Kasumi-1 (cell line): ENCODE results near the gene MPG.

Experiments used
- DNase-seq, 2 experiments: peaks; one replicate each; lab custom pipeline; 2025; lab: John Stamatoyannopoulos, UW

The MPG gene

DNA sequence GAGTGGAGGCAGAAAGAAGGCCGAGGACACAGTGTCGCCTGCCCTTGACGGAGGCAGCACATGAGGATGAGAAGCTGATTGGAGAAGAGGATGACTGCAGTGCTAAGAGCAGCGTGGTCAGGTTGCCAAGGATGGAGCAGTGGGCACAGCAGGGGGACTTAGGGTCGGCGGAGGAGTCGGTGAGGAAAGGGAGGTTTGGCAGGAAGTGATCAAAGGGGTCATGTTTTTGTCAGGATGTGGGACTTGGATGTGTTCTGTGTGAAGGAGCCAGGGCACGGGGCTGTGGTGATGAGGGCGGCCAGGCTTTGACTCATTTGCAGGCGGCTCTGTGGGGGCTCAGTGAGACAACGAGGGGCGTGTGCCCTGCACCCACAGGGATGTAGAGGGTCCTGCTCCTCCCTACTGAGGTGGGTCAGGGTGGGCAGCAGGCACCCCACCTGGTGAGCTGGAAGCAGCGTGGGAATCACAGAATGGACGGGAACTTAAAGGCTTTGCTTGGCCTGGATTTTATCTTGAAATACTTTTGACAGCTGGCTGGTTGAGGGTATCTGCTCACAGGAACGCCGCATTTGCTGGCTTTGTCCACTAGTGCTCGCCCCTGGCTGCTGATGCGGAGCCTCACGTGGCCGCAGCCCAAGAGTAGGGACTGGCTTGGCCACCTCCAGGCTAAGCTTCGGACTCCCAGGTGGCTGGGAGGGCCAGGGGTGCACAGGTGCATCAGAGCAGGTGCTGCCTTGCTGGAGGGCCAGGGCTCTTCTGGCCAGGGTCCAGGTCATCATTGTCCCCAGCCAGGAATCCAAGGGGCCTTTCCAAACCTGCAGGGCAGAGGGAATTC lies 6.0 kb downstream of the MPG start:
- no peak for DNase-seq

DNA sequence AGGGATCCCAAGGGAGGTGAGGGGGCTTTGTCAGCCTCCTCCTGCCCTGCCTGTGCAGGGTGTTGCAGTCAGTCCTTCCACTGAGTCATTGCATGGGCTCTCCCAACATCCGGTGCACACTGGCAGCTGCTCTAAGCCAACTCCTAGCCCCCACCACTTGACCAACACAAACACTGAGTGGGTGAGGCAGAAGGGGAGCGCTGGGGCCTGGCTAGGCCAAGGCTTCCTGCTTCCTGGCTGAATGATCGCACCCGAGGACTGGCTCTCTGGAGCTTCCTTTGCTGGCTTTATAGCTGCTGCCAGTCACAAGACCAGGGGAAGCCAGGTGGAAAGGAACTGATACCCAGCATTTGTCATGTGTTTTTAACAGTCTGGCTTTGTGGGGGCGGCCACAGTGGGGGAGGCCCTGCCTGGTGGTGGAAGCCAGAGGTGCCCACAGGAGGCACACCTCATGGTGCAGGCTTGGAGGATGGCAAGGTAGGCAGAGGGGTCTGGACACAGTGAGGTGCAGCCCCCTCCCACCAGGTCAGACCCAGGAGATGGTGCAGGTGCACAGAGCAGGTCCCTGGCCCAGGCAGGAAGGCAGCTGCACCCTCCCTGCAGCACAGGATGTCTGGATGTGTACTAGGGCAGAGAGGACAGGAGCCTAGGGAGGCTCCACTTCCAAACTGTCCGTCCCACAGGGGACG lies 6.8 kb downstream of the MPG start:
- DNase-seq = peak; percentile 47 to 53

DNA sequence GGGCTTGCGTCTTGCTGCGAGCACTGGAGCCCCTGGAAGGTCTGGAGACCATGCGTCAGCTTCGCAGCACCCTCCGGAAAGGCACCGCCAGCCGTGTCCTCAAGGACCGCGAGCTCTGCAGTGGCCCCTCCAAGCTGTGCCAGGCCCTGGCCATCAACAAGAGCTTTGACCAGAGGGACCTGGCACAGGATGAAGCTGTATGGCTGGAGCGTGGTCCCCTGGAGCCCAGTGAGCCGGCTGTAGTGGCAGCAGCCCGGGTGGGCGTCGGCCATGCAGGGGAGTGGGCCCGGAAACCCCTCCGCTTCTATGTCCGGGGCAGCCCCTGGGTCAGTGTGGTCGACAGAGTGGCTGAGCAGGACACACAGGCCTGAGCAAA lies 7.4 kb downstream of the MPG start:
- no peak for DNase-seq

DNA sequence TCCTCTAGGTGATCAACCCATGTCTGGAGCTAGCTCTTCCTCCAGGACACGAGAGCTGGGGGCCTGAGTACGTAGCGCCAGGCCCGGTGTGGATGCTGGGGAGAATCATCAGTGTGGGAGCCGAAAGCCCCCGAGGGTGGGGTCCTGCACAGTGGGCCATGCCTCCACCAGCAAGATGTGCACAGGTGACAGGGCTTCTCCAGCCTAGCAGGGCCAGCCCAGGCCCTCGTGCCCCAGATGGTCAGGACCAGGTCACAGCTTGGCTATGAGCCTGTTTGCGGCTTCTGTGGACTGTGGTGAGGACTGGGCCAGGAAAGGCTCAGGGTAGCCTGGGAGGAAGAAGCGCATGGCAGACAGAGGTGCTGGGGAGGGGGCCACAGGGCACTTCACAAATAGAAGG lies 7.8 kb downstream of the MPG start:
- no peak for DNase-seq

DNA sequence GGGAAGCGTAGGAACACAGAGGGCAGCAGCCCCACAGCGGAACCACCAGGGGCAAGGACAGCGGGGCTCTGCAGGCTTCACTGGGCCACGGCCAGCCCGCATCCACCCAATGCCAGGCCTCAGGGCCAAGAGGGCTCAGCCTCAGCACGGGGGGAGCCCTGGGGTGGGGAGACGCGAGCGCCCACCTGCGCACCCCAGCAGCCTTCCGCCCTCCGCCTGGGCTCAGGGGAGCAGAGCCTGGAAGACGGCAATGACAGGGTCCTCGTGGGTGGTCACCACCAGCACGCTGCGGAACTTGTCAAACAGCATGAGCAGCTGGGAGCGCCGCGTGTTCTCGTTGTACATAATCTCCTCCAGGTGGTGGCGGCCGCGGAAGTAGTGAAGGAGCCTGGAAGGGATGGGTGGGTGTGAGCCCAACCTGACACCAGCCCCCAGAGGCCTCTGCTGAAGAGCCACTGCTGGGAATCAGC lies 8.5 kb downstream of the MPG start:
- DNase-seq = no peak

DNA sequence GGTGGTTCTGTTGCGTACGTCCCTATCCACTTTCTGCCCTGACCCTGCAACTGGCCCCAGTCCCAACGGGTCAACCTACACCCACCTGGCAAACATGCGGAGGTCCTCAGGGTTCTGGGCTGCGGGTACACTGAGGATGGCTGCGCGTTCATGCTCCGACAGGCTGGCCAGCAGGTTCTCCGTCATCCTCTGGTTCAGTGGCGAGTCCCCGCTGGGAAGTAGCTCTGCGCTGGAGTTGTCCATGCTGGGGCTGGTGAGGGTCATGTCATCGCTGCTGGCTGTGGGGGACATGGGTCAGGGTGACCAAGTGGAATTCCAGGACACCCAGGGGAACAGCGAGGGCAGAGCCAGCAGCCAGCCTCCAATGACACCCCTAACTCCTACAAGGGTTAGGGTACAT lies 10.6 kb downstream of the MPG start:
- no peak for DNase-seq

DNA sequence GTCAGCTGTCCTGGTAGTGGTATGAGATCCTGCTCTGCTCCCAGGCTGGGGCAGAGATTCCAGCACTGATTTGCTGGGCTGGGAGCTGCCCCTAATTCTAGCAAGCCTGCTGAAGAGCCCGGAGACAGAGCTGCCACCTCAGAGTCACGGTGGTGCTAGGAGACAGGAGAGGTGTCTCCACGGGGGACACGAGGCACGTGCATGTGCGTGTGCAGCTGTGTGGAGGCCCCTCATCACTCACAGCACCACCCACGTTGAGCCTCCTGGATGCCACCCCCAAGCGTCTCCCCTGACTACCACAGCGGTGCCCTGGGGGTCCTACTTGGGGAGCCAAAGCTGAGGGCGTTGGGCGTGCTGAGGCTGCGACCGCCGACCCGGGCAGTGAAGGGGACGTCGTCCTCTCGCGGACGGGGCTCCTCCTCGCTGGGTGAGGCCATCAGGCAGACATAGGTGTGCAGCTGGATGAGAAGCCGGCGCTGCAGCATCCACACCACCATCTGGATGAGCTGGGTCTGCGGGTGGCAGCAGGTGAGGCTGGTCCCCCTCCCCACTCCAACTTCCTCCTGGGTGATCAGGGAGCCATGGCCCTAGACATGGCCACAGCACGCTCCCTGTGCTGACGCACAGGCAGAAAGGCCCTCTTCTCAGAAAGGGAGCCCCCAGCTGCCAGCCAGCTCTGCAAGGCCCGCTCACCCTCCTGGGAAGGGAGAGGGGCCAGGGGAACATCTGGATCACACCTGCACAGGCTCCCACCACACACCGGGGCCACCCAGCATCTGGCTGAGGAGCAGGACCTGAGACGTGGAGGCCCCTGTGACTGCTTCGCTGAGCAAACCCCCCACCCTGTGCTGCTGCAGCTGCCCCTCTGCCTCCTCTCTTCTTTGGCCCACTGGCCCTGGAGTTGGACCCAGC lies 11.6 kb downstream of the MPG start:
- no peak for DNase-seq

DNA sequence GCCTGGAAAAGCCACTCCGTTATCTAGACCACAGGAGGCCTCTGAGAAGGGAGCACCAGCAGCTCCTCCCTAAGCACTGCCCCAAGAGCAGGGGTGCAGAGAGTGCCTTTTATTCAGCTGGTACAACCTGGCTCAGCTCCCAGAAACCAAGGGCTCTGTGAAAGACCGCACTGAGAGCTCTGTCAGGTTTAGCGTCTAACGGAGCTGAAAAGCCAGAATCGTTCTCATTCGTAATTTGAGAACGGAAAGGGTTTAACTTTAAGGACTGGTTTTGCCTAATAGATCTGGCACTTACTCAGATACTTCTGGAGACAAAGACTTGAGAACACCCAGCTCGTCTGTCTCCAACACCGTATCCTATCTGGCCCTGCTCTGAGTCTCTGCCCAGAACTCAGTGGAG lies 13.5 kb downstream of the MPG start:
- DNase-seq = no peak

DNA sequence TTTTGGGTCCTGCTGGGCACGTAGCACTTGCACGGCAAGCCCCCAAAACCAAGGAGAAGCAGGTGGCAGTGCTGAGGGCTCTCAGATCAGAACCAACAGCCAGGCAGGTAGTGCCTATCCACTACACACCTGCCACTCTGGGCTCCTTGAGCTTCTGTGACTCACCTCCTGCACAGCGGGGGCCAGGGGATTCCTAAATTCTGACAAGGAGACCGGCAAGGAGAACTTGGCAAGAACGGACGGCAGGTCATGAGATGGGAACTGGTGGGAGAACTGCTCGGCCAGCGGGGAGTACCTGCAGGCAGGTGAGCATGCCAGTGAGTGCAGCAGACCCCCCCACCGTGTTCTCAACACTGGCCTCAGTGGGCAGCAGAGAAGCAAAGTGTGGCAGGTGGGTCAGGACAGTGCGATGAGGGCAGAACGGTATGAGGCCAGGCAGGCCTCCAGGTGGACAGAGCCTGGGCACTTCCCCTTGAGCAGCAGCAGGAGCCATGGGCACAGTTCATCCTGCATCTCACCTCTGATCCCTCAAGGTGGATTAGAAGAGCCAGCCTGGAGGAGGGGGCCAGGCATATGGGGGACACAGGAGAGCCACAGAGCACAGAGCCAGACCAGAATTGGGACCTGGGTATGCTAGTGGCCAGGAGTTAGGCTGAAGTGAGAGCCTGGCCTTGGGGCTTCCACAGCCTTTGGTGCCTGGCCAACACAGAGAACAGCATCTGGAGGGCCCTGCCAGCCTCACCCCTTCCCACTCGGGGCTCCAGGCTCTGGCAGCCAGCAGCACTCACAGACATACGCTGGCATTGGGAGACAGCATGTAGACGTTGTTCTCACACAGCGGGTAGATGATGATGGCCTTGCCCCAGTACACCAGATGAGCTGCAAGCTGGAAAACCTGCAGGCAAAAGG lies 14.7 kb downstream of the MPG start:
- DNase-seq = no peak

DNA sequence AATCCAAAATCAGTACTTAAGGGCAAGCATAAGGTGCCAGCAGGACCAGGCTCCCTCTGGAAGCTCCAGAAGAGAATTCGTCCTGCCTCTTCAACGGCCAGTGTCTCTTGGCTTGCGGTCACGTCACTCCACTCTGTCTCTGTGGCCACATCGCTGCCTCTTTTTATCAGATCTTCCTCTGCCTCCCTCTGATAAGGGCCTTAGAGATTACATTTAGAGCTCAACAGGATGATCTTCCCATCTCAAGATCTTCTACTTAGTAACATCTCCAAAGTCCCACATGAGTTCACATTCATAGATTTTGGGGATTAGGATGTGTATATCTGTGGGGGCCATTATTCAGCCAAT lies 16.9 kb downstream of the MPG start:
- DNase-seq = no peak

DNA sequence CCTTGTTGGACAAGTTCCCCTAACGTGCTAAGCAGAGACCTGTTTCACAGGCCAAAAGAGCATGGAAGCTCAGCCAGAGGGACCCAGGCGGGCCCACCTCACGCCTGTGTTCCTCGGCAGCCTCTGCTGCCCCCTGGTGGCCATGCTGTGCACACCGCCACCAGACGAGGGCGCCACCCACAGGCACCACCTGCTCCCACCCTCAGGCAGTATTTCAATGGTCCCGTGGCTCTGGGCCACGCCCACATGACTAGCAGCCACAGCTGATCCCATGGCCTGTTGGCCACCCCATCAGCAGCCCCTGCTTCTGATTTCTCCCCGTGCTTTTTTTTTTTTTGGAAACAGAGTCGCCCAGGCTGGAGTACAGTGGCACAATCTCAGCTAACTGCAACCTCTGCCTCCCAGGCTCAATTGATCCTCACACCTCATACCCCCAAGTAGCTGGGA lies 18.9 kb downstream of the MPG start:
- DNase-seq = peak; percentile 57 to 65

DNA sequence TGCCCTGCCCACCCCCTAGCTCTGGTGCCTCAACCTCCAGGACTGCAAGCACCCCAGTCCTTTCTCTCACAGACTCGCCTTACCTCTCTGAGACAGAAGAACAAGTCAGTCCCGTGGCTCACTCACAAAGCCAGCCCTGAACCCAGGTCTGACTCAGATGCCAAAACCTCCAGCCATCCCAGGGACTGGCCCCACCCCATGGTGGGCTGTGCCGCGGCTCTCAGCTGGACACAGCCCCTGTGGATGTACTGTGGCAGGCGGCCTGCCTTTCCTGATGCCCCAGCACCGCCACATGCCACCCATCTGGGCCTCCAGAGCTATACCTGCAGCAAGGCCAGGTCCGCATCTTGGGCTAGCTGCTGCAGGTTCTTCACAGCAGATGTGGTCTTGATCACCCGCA lies 19.8 kb downstream of the MPG start:
- DNase-seq = no peak

DNA sequence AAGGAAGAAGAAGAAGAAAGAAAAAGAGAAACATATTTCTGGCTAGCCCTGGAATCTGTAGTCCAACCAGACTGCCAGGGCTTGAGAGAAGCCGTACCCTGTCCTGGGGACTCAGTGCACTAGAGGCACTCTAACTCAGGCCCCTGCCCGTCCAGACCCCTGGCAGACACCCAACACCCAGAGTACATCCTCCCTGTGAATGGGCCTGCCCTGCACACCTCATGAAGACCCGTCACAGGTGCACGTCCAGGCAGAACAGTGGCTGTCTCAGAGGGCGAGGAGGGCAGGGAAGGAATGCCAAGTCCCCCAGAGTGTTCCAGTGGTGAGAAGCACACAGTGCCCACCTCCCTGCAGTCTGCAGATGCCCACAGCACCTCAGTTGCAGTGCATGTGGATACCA lies 23.0 kb downstream of the MPG start:
- no peak for DNase-seq

DNA sequence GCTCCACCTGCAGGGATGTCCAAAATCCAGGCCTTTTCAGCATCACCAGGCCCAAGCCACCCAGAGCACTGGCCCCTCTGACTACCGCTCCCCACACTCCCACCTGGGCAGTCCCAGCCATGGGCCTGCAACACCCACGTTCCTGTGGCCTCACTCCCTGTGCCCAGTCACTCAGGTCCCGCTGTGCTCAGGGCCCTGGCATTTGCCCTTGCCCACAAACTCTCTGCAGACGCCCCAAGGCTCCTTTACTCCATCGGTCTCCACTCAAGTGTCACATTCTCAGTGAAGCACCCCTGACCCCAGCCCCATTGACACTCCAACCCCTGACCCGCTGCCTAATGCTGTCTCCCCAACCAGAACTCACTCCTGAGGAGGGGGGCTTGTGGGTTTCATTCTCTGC lies 23.6 kb downstream of the MPG start:
- no peak for DNase-seq

DNA sequence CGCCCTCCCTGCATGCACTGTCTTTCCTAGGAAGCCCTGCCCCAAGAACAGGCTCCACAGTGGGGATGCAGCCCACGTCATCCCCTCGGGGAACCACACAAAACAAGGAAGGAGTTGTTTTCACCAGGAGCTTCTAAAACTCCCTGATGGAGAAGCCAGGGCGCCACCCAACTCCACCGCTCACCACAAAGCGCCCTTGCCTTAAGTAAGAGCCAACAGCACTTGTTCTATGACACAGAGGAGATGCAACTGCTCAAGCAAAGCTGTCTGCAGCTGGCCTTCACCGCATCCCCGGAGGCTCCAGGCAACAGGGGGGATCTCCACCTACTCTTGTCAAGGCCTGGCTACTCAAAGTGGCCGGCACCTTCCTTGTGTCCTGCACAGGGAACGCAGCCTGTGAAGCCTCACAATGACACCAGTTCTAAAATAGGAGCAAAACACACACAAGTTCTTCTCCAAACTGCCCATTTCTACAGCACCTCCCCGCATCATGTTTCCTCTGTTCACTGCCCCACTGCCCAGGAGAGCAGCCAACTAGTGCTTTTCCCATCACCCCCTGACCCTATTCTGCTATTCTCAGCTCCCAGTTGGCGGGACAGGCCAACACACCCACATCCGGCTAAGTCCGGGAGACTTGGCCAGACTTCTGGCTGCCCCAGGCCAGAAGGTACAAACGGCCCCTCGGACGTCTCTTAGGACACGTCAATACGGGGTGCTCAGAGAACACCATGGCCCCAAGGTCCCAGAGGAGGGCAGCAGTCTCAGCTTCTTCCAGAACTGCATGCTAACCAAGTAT lies 24.2 kb downstream of the MPG start:
- no peak for DNase-seq

DNA sequence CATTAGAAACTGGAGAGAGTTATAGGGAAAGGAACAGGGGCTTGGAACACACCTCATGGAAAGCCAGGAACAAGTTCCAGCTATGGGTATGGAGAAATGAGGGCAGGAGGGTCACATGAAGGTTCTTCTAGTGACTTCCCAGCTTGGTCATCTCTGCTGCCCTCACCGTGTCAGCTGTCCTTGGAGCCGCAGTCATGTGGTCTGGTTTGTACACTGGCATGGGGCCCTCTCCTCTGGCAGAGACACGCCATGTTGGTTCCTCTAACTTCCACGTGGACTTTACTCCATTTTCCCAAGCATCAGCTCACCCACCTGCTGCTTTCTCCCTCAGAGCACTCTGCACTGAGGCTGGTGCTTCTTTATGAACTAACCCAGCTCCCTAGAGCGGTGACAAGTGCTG lies 26.3 kb downstream of the MPG start:
- DNase-seq = no peak

DNA sequence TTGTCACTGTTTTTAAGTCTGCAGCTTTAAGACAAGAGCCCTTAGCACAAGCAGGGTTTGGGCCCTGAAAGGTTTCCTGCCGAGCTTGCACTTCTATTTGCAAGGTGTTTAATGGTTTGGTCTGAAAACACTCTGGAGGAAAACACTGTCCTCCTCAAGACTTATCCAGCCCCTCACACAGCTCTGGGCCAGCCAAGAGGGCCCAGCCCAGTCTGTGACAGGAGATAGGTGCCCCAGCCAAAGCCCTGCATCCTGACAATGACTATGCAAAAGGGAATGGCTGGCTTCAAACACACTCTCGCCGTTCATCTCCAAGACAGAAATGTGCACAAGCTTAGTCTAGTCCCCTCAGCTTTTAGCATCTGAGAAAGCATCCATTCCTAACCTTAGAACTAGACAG lies 26.9 kb downstream of the MPG start:
- no peak for DNase-seq

DNA sequence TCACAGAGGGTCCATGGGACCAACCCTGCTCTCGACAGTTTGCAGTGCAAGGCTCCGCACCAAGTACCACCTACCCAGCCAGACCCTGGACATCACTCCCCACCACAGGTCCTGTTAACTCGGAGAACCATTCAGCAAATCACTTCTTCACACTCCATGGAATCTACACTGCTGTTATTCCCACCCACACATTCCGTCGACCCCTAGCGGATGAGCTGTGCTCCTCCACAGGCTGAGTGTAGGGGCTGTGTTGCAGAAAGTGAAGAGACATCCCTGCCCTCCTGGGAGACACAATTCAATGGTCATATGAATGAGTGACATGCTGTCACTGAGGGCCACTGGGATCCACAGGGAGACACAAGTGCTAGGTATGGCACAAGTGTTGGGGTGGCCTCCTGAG lies 27.5 kb downstream of the MPG start:
- no peak for DNase-seq

DNA sequence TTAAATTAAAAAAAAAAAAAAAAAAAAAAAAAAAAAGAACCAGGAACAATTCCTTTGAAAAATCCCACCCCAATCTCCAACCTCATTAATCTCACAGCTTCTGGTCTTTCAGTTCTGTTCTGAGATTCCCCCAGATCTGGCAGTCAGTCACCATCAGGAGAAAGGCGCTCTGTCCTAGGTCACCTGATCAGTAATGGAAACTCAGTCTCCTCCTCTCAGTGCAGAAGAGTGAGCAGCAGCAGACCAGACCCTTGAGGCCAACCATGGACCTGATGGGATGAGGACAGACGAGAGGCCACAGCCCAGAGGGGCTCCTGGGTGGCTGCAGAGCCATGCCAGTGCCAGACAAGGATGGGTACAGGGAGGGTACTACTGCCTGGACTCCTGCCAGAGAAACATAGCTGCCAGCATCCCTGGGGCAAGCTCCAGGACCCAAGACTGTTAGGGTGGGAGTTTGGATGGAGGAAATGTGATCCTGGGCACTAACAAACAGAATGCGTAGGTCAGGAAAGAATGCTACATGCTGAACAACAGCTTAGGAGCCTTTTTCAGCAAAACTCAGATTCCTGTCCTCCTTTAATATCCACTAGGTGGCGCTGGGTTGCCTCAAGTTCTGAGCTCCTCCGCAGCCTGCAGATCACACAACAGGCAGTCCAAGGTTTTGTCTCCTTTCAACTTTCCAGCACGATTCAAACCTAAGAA lies 28.7 kb downstream of the MPG start:
- DNase-seq = peak; percentile 71 to 73
